GM12872 (cell line): ENCODE data around the gene MEDAG.

Experiments
- TF ChIP-seq, protein P1 (sequence below): IDR thresholded peaks from 3 replicates; pipeline ENCODE4 v1.5.1; 2011; ENCODE audit warnings: low read depth, mild to moderate bottlenecking, low read length, moderate library complexity; ENCODE audit not compliant: insufficient read depth

Gene MEDAG

DNA sequence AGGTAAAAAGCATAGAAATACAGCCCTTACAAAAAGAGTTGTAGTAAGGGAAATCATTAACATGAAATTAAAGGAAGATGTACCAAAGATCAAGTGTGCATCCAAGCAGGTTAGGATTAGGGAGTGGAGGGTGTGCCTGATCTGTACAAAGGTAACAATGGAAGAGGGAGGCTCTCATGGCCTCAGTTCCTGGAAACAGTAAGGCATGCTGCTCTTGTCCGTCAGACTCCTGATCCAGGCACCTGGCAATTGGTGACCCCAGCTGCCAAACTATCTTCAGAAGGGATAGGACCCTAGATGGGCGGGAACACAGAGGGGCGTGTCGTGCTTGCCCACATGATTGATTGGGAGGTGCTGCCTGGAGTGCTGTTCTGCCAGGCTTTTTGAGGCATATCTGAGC, 30.9 kb downstream of the MEDAG start:
- TF ChIP-seq, protein P1, sequence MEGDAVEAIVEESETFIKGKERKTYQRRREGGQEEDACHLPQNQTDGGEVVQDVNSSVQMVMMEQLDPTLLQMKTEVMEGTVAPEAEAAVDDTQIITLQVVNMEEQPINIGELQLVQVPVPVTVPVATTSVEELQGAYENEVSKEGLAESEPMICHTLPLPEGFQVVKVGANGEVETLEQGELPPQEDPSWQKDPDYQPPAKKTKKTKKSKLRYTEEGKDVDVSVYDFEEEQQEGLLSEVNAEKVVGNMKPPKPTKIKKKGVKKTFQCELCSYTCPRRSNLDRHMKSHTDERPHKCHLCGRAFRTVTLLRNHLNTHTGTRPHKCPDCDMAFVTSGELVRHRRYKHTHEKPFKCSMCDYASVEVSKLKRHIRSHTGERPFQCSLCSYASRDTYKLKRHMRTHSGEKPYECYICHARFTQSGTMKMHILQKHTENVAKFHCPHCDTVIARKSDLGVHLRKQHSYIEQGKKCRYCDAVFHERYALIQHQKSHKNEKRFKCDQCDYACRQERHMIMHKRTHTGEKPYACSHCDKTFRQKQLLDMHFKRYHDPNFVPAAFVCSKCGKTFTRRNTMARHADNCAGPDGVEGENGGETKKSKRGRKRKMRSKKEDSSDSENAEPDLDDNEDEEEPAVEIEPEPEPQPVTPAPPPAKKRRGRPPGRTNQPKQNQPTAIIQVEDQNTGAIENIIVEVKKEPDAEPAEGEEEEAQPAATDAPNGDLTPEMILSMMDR = no peak

DNA sequence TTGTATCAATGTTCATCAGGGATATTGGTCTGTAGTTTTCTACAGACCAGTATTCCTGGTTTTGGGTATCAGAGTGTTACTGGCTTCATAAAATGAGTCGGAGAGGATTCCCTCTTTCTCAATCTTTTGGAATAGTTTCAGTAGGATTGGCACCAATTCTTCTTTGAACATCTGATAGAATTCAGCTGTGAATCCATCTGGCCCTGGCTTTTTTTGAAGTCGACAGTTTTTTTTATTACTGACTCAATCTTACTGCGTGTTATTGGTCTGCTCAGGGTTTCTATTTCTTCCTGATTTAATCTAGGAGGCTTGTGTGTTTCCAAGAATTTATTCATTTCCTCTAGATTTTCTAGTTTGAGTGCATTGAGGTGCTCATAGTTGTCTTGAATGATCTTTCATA, 37.8 kb downstream of the MEDAG start:
- TF ChIP-seq, protein P1 = no peak

DNA sequence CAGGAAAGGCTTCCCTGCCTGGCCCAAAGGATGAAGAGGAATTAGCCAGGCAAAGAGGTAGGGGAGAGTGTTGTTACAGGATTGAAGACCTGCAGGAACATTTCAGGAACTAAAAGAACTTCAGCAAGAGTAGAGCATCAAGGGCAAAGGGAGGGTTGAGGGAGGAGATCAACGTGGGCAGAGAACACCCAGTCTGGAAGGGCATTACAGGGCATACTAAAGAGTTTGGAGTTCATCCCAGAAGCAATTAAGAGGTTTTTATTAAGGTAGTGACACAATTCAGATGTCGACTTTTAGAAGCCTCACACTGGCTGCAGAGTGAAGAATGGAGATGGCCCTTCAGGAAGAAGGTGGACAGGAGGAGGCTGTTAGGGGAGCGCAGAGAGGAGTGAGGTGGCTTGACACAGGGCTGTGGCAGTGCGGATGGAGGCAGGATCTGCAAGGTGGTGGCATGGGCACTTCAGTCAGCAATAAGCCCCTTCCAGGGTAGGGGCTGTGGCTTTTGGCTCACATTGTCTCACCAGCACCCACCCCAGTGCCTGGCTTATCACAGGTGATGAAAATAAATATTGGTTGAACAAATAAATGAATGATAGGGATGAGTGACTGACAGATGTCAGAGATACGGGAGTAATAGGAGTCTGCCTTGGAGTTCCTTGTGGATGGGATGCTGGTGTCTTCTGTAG, 51.3 kb downstream of the MEDAG start:
- TF ChIP-seq, protein P1 = no peak

DNA sequence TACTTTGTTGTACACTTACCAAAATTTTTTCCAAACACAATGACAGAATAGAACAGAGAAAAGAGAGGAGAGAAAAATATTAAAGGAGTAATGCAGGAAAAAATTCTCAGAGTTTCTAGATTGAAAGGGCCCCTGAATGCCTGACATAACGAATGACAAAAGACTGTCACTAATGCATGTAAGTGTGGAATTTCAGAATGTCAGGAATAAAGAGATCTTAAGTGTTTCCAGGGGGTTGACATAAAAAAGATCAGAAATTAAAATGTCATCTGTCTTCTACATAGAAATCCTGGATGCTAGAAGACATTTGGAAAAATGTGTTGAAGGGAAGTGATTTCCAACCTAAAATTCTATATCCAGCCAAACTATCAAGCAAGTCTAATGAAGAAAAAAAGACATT, 53.6 kb downstream of the MEDAG start:
- TF ChIP-seq, protein P1 = no peak

DNA sequence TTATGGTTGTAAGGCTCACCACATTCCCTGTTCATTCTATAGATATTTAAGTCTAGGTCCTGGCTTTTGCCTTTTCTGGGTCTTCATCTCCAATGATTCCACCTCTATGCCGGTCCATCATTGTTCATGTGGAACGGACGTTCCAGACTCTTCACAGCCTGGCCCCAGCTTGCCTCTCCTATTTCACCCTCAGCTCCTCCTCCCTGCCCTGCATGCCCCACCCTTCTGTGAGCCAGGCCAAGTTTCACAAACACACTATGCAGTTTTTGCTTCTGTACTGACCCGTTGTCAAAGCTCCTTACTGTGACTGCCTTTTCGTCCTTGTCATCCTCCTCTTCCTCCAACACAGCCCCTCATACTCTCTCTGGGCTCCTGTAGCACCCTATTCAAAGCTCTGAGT, 57.7 kb downstream of the MEDAG start:
- TF ChIP-seq, protein P1 = no peak

DNA sequence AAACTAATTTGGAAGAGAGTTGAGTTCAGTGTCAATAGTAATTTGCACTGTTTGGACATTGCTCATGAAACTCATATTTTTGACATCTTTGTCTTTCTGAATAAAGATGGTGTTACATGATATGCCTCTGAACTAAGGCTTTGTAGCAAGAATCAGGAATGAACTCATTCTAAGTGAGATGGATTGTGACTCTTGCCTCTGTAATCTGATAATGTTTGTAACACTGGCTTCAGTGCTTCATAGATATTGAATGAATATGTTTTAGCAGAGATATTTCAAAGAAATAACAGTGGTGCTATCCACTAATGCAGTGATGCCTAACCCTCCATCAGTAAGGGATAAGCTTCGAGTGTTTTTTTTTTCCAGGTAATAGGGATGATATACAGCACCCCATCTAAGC, 59.3 kb downstream of the MEDAG start:
- TF ChIP-seq, protein P1 = no peak

DNA sequence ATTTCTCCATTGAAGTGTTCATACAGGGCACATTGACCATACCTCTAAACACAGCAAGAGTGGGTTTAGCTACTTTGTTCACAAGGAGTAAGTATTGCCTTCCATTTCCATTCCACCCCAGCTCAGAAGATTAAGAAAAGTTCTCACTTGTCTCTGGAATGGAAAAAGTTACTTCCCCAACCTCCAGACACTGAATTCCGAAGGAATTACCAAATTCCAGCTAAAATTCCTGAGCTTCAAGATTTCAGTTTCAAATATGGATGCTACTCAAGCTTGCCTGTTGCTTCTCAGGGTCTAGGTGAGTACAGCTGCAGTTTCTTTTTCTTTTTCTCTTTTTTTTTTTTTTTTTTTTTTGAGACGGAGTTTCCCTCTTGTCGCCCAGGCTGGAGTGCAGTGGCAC, 60.0 kb downstream of the MEDAG start:
- TF ChIP-seq, protein P1 = no peak

DNA sequence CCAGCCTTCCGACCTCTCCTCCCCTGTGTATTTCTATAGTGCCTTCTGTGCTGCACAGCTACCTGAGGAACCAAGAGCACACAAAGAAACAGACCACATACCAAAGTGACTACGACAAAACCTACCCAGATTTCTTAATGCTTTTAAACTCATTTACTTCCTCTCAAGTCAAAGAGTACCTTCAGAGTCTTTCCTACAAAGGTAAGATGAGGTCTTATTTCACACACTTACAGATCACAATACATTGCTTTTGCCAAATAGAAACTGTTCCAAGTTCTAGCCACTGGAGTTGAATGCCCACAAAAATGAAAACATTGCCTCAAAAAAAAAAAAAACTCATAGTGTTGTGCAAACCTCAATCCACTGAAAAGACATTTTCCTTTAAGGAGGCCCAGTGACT, 62.8 kb downstream of the MEDAG start:
- TF ChIP-seq, protein P1 = no peak
